GM19035 (cell line): ENCODE data around the gene CPED1.
"Not testable (repeated sequence)": the region's sequence is repeated elsewhere in the genome, so short reads cannot be mapped to it uniquely, and the experiment has no call there.

Experiments used
- ATAC-seq: cut with Tn5 transposase; IDR thresholded peaks from one replicate; pipeline ENCODE4 v1.9.1; 2021; ENCODE audit not compliant: unreplicated experiment

The CPED1 gene

DNA sequence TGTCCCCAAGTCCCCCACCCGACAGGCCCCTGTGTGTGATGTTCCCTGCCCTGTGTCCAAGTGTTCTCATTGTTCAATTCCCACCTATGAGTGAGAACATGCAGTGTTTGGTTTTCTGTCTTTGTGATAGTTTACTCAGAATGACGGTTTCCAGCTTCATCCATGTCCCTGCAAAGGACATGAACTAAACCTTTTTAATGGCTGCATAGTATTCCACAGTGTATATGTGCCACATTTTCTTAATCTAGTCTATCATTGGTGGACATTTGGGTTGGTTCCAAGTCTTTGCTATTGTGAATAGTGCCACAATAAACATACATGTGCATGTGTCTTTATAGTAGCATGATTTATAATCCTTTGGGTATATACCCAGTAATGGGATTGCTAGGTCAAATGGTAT is 232.6 kb downstream of the CPED1 start:
- not testable (repeated sequence) for ATAC-seq

DNA sequence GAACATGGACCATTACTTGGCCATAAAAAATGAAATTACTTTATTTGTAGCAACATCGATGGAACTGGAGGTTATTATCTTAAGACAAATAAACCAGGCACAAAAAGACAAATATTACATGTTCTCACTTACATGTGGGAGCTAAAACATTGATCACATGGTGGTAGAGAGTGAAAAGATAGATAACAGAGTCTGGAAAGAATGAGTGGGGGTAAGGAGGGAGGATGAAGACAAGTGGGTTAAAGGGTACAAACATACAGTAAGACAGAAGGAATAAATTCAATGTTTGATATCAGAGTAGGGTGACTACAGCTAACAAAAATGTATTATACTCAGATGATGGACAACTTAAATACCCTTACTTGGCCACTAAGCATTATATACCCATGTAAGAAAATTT is 240.3 kb downstream of the CPED1 start:
- no peak for ATAC-seq

DNA sequence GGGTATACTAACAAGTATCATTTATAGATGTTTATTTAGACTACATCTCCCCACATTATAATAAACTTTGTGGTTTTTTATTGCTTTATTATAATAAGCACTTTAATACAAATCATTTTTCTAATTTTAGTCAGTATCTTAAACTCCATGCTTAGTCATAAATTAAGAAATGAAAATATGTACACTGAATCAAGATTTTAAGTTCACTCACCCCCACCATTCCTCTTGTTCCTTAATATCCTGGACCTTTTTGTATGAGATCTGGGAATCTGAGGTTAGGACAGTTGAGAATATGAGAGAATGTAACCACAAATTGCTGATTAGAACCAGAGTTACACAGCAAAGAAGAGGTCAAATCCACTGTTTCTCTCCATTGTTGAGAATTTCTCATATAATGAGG is 246.7 kb downstream of the CPED1 start:
- ATAC-seq = no peak

DNA sequence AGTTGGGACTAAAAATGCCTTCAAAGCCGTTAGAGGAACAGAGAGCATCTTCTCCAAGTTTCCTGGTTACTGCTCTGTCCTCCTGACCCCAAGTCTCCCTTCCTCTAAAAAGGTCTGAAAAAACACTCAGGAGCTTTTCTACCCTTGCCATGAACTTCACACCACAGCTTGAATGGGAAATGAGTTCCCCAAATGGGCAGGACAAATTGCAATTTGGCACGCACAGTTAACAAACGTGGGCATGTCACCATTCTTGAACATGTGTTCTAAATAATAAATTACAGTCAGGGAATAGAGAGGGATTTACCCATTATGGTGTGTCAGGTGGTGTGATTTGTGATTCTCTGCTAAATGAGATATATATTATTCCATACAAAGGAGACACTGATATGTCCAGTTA is 249.1 kb downstream of the CPED1 start:
- ATAC-seq = no peak

DNA sequence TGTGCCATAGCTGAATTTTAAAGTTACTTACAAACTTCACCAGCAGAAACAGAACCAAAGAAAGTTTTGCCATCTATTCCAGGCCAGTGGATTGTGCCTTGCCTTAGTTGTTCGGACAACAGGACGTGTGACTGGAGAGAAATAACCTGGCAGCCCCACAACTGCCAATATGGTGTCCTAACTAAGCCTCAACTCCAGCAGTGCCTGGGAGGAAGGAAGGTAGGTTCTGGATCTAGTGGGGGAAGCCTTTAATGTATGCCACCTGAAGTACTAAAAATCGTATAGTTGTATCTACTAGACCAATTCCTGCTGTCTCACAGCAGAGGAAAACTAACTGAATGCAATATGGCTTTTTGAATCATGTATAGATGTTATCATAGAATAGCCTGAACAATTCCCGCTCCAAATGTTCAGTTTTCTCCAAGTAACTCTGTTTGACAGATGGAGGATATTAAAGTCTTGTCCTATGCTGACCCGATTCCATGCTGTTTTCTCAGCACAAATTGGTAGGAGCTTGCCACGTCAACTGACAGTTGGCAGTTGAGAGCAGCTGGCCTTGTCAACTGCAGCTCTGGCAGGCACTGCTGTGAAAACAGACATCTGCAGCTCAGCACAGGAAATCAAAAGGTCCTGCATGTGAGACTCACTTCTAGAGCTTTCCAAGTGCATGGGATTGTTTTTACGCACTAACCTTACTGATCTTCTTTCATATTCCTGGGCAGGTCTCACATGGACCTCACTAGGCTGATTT is 255.8 kb downstream of the CPED1 start:
- ATAC-seq = no peak

DNA sequence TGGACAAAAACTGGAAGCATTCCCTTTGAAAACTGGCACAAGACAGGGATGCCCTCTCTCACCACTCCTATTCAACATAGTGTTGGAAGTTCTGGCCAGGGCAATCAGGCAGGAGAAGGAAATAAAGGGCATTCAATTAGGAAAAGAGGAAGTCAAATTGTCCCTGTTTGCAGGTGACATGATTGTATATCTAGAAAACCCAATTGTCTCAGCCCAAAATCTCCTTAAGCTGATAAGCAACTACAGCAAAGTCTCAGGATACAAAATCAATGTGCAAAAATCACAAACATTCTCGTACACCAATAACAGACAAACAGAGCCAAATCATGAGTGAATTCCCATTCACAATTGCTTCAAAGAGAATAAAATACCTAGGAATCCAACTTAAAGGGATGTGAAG is 262.9 kb downstream of the CPED1 start:
- not testable (repeated sequence) for ATAC-seq

DNA sequence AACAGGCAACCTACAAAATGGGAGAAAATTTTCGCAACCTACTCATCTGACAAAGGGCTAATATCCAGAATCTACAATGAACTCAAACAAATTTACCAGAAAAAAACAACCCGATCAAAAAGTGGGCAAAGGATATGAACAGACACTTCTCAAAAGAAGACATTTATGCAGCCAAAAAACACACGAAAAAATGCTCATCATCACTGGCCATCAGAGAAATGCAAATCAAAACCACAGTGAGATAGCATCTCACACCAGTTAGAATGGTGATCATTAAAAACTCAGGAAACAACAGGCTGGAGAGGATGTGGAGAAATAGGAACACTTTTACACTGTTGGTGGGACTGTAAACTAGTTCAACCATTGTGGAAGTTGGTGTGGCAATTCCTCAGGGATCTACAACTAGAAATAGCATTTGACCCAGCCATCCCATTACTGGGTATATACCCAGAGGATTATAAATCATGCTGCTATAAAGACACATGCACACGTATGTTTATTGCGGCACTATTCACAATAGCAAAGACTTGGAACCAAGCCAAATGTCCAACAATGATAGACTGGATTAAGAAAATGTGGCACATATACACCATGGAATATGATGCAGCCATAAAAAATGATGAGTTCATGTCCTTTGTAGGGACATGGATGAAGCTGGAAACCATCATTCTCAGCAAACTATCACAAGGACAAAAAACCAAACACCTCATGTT is 264.2 kb downstream of the CPED1 start:
- ATAC-seq = not testable (repeated sequence)

DNA sequence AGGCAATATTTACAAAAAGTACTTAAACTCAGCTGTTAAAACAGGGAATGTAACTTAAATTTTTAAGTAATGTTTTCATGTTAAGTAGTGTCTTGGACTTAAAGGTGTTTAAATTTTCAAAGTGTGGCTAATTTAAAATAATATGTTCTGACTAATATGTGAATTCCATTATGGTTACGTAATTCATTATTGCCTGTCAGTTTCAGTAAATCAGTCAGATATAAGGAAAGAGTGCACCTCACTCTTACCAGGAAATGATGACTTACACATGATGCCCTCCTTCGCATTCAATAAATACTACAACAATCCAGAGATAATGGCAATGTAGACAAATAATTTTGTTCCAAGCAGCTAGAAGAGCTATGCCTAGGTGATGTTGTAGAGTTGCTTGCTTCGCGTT is 271.3 kb downstream of the CPED1 start:
- no peak for ATAC-seq

DNA sequence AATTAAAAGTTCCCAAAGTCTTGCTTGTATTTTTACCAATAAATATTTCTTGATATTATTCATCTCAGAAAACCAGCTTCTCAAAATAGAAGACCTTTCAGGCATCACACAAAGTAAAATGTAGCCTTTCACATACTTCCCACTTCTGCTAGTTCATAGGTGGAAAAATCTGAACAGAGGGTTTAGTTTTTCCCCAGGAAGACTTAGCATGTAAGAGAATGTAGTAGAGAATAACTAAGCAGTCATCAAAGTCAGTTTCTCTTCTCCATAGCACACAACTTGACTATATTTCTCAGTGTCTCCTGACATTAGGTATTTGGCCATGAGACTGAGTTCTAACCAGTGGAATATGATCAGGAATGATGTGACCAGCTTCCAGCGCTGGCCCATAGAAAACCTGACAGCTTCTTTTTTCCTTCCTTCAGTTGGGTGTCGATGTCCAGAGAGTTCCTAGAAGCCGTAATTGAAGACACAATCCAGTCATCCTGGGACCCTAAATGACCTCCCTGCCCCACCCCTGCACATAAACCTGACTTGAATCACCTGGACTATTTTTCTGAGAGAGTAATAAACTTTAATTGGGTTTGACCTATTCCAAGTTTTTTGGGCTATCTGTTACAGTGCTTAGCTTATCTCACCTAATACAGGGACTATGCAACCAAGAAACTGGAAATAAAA is 272.8 kb downstream of the CPED1 start:
- no peak for ATAC-seq

DNA sequence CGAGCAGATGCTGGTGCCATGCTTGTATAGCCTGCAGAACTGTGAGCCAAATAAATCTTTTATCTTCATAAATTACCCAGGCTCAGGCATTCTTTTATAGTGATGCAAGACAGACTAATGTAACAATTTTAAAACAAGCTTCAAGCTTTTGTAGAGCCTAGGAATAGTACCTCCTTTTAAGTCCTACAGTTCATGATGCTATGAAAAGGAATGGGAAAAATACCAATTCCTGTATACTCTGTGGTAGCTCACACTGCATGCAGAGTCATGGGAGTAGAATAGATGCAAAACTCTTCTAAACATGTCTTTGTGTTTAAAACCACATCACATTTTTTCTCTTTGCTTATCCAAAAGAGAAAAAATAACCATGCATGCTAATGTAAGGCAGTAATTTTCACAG is 273.7 kb downstream of the CPED1 start:
- ATAC-seq = no peak

DNA sequence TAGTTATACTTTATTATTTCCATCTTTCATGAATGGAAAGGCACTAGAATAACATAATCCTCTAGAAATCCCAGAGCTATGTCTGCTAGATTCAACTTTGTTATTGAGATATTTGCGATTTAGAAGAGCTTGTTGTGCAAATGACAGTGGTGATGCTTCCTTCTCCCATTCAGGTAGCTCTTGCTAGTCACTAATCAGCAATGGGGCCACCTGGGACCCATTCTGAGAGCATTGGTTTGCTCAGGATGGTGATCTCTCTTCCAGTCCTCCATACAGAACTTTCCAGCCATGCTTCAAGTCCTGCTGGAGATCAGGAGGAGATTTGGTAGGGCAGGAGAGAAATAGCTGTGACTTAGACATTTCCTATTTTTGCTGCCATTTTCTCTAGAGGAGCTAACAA is 274.5 kb downstream of the CPED1 start:
- no peak for ATAC-seq

DNA sequence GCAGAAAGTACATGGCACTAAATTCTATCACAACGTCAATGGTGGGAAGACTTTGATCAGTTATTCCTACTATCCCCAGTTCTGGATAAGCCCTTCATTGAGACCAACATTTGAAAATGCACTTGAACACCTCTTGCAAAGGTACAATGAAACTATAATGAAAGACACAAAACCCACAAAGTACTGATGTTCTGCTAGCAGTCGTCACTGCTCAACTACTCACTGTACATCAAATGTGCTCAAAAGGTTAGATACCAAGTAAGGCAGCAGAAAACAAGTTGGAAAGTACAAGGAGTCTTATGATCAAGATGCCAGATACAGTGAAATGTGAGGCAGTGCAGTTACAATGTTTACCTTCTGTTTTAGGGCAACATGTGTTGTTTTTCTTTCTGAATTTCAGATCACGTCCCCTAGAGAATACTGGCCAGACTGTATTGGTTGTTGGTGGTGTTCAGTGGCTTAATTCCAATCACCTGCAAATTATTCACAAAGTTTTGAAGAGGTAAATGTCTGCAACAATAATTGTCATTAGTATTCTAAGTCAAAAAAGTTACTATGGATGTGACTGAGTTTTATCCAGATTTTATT is 277.9 kb downstream of the CPED1 start:
- no peak for ATAC-seq

DNA sequence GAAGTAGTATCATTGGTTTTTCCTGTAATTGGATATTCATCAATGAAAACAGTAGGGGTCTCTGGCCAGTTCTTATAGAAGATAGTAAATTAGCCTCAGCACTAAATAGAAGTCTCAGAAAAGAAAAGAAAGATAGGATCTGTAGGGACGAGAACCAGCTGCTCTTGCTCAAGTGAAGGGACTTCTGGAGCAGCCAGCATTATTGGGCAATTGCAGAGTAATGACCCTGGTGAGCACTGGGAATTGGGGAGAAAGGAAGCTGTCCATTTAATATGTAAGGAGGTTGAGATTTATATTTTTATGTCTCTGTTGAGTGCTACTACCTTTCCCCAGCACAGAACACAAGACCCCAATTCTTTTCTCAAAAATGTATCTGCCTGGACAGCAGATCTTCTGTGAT is 279.1 kb downstream of the CPED1 start:
- ATAC-seq = no peak

DNA sequence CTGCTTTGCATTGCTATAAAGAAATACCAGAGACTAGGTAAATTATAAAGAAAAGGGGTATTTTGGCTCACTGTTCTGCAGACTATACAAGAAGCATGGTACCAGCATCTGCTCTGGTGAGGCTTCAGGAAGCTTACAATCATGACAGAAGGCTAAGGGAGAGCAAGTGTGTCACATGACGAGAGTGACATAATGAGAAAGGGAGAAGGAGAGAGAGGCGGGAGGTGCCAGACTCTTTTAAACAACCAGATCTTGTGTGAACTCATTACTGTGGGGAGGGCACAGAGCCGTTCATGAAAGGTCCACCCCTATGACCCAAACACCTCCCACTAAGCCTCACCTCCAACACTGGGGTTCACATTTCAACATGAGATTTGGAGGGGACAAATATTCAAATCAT is 281.3 kb downstream of the CPED1 start:
- ATAC-seq = no peak

DNA sequence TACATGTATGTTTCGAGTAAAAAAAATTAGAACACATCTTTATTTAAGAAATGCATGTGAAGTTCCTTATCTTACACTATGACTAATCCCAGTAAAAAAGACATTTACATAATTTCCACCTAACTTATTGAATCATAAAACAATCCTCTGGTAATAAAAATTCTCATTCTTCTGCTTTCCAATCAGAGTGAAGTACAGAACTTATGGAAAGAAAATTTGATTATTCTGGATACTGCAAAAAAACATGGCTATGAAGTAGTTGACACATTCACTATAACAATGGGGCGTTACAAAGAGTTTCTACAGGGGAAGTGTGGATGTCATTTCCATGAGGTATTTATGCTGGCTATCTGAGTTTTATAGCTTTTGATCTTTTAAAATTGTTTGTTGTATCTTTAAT is 282.6 kb downstream of the CPED1 start:
- no peak for ATAC-seq

DNA sequence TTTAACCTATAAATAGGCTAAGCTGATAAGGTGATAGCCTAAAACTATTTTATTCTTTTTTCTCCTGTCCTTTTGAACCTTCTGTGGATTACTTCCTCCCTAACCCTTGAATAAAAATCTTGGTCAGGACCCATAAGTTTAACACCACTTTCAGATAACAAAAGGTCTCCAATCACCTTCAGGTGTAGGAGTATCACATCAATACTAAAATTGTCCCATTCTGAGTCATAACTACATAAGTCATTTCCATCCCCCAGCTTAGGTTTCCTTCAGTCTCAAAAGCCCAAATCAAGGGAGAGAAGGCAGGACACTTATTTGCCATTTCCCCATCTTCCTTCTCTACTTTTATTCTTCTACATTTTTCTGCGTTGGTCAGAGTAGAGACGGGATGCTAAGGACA is 283.4 kb downstream of the CPED1 start:
- no peak for ATAC-seq

DNA sequence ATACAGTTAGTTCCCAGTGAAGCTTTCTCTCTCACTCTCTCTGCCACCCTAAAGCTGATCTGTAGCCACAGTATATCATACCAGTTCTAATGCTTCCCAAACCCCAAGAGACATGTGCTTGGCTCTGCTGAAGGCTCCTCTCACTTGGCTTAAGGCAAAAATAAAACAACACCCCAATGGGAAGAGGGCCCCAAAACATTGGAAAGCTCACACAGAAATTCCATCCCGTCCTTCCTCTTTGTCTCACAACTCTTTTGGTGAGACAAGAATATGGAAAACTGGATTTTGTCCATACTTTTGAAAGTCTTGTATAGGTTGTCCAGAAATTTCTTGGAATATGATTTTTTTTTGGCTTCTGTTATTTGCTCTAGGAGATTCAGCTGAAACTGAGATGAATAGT is 284.2 kb downstream of the CPED1 start:
- ATAC-seq = no peak

DNA sequence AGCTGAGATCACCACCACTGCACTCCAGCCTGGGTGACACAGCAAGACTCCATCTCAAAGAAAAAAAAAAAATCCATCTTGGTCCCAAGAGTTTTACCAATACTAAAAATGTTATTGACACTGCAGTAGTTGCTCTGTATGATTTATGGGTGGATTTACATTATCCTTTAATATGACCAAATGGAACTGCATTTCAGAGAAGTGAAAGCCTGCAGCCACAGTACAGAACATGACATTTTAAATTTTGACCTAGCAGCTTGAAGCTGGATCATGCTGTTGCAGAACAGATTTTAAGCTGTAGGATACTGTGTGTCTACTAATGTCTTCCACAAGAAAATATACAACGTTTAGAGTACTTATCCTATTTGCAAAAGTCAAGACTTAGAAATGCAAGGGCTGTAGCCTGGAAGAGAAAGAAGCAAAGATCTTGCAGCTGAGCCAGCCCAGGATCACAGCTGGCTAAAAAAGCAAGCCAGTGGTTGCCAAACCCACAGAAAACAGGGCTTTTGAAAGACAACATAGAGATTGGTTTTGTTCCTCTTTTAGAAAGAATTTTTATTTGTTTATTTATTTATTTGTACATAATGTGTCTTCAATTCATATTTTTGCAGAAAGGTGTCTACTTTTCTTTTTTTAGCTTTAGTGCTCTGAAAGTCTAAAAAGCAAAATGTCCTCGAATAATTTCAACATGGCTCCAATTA is 285.1 kb downstream of the CPED1 start:
- ATAC-seq = no peak

DNA sequence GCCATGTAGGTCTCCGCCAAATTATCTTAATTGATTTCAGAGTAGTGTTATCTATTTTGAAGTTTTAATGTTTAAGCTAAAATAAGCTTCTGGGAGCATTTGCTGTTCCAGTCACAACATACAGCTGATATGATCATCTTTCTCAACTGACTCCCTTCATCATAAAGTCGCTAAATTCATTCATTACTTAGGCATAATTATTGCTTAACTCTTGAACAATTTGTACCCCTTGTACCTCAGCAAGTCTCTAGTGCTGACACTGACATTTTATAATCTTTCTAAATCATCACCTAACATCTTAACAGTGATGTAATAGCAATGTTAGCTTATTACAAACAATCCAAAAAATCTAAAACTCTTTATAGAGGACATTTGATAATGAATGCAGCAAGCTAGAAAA is 286.0 kb downstream of the CPED1 start:
- ATAC-seq = no peak

DNA sequence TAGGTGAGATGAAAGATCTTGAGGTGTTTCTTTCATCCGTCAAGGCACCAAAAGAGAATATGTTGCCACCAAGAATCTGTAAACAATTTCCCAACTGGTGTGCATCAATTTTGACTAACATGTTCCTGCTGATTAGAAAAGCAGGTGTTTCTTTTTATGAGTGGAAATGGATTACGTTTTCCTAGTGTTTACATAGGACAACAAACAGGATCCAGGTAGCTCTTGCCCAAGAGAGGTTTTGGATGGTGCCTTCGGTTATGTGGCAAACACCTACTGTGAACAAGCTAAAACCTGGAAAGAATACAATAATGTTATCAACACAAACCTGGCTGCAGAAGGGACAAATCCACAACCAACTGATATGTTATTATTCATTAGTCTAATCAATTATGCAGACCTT is 286.7 kb downstream of the CPED1 start:
- ATAC-seq = no peak

DNA sequence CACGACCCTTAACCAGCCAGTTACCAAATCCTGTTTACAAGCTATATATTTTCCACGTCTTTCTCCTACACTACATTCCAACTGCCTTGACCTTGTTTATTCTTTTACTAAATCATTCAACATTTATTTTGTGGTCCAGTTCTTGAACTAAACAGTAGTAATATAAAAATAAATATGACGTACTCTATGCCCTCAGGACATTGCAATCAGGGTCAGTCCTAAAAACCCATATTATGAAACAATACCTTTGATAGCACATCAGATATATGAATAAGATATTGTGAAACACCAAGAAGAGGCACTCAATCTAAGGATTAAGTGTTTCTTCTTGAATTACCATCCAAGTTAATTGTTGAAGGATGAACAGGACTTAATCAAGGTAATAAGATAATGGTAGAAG is 287.8 kb downstream of the CPED1 start:
- ATAC-seq = no peak
